GM12878 (cell line): Measurements from ENCODE around the gene SLC9A3.

Source experiments
- CHD2 ChIP-seq: IDR thresholded peaks from 2 replicates; pipeline ENCODE4 v1.6.1; 2011; ENCODE audit warnings: low read depth, low read length, improper control_type of control experiment, borderline replicate concordance
- CTCF ChIP-seq, 3 experiments: IDR thresholded peaks in 2 of 3; conservative IDR thresholded peaks in 1 of 3; 2 replicates each; pipeline ENCODE4 v1.5.1; 2011; ENCODE audit warnings: low read depth in 3 of 3, low read length in 3 of 3, mild to moderate bottlenecking in 3 of 3, control low read depth in 2 of 3, moderate library complexity in 2 of 3, inconsistent platforms in 1 of 3, mixed read lengths in 1 of 3; ENCODE audit not compliant: control insufficient read depth in 2 of 3, insufficient read depth in 1 of 3; ENCODE audit errors: extremely low read depth in 1 of 3
- EGR1 ChIP-seq, 2 experiments: IDR thresholded peaks; 1 replicate in 1 of 2; 2 replicates in 1 of 2; pipeline ENCODE4 v1.6.1; 2011 to 2012; ENCODE audit warnings: low read depth in 2 of 2, low read length in 2 of 2, borderline replicate concordance in 1 of 2, mild to moderate bottlenecking in 1 of 2, moderate library complexity in 1 of 2
- EZH2 ChIP-seq: IDR thresholded peaks from 2 replicates; pipeline ENCODE4 v1.6.1; 2012; ENCODE audit warnings: low read depth, mild to moderate bottlenecking, control low read depth, inconsistent platforms, low read length, borderline replicate concordance; ENCODE audit not compliant: control insufficient read depth
- IRF5 ChIP-seq: fragments of 450-650 bp; IDR thresholded peaks from 2 replicates; pipeline ENCODE4 v1.6.1; 2017; ENCODE audit warnings: borderline replicate concordance
- PAX5 ChIP-seq: IDR thresholded peaks from 2 replicates; pipeline ENCODE4 v1.6.1; 2011; ENCODE audit warnings: low read depth, low read length, borderline replicate concordance
- POLR2A ChIP-seq: IDR thresholded peaks from 2 replicates; pipeline ENCODE4 v1.6.1; 2011; ENCODE audit warnings: low read depth, mild to moderate bottlenecking, low read length
- POLR2AphosphoS5 ChIP-seq: IDR thresholded peaks from 2 replicates; pipeline ENCODE4 v1.6.1; 2011; ENCODE audit warnings: mild to moderate bottlenecking, low read length, inconsistent platforms
- SMC3 ChIP-seq: IDR thresholded peaks from 2 replicates; pipeline ENCODE4 v1.6.1; 2011; ENCODE audit warnings: low read length, improper control_type of control experiment, borderline replicate concordance
- SP1 ChIP-seq: IDR thresholded peaks from one replicate; pipeline ENCODE4 v1.6.1; 2011; ENCODE audit warnings: low read depth, low read length
- YY1 ChIP-seq: IDR thresholded peaks from 2 replicates; pipeline ENCODE4 v1.6.1; 2011; ENCODE audit warnings: low read depth, mild to moderate bottlenecking, low read length
- ZZZ3 ChIP-seq: IDR thresholded peaks from 2 replicates; pipeline ENCODE4 v1.6.1; 2011; ENCODE audit warnings: low read depth; ENCODE audit not compliant: control insufficient read depth, insufficient read length

GRCh38 chr5:505951-506525 is 18.2 kb downstream of the SLC9A3 start:
- TF ChIP-seq PAX5 (no peak), EGR1 (IDR thresholded peaks at IDR 0.05; ENCODE audit: borderline replicate concordance in 1 of 2, low read depth in 2 of 2, low read length in 2 of 2) (no peak), CTCF (IDR thresholded peaks at IDR 0.05 in 2 of 3, conservative IDR thresholded peaks at IDR 0.05 in 1 of 3; ENCODE audit: control insufficient read depth in 2 of 3, extremely low read depth in 1 of 3, insufficient read depth in 1 of 3, low read depth in 3 of 3, low read length in 3 of 3) (no peak), EZH2 (no peak), IRF5 (no peak), POLR2A (no peak), CHD2 (no peak), SMC3 (no peak), ZZZ3 (no peak), SP1 (no peak), POLR2AphosphoS5 (no peak), YY1 (no peak)
